Esophagus muscularis mucosa (tissue), 4 donors: ENCODE data around the gene MBP. TPM values are rescaled to one million over a fixed set of nuclear protein-coding genes. Genes with fewer than 3 reads are reported as not detected.

Source experiments
- DNase-seq: peaks from one replicate; pipeline ENCODE4 v3.0.0-alpha.2; 2017; ENCODE audit errors: extremely low spot score
- H3K27ac ChIP-seq, 4 donors: fragments of 200-600 bp; sonication (generic); replicated peaks in 1 of 4; 1 replicate in 3 of 4; 2 replicates in 1 of 4; pipeline ENCODE4 v1.5.1; 2016 to 2019; ENCODE audit warnings: mild to moderate bottlenecking in 1 of 4
- H3K27me3 ChIP-seq, 4 donors: fragments of 200-600 bp; sonication (generic); one replicate each; pipeline versions ENCODE4 v1.5.1 to v1.6.0; 2016 to 2019
- H3K36me3 ChIP-seq, 4 donors: fragments of 200-600 bp; sonication (generic); one replicate each; pipeline ENCODE4 v1.5.1; 2016 to 2019
- H3K4me1 ChIP-seq, 4 donors: fragments of 200-600 bp; sonication (generic); one replicate each; pipeline ENCODE4 v1.5.1; 2016 to 2019
- H3K4me3 ChIP-seq, 4 donors: fragments of 200-600 bp; sonication (generic); 1 replicate in 2 of 4; 2 replicates in 2 of 4; pipeline ENCODE4 v1.5.1; 2016 to 2019; ENCODE audit warnings: mild to moderate bottlenecking in 4 of 4, moderate library complexity in 1 of 4
- H3K9me3 ChIP-seq, 4 donors: fragments of 200-600 bp; sonication (generic); 1 replicate in 3 of 4; 2 replicates in 1 of 4; pipeline ENCODE4 v1.5.1; 2016 to 2019
- EP300 ChIP-seq: sonication (generic); formaldehyde crosslinking; IDR thresholded peaks from one replicate; pipeline ENCODE4 v1.6.1; 2017; ENCODE audit warnings: antibody characterized with exemption
- POLR2A ChIP-seq: fragments of 450-650 bp; IDR thresholded peaks from one replicate; pipeline ENCODE4 v1.6.1; 2017; ENCODE audit warnings: antibody characterized with exemption, moderate library complexity, mild to moderate bottlenecking, low read depth
- POLR2AphosphoS5 ChIP-seq, 2 donors: sonication (generic); formaldehyde crosslinking; IDR thresholded peaks; one replicate each; pipeline ENCODE4 v1.6.1; 2017; ENCODE audit warnings: antibody characterized with exemption in 2 of 2
- WGBS: methylation state at CpG from one replicate; pipeline ENCODE4 v1.1.5; 2018; 5-methylcytosine and 5-hydroxymethylcytosine counted together
- intact Hi-C: fragments of 100-400 bp; cut with DNase I; formaldehyde crosslinking; loops from one replicate; pipeline ENCODE4 v1.15.1; 2023
- total RNA-seq, 4 donors: library from RNA; depleted of rRNA; stranded (reverse); fragments of >200 nt; gene quantifications; one replicate each; pipeline versions ENCODE4 v1.1.0 to v1.2.1, GENCODE V29; 2016
- TF ChIP-seq, protein P1 (sequence below), 3 experiments: fragments of 200-600 bp in 2 of 3; fragments of 450-650 bp in 1 of 3; sonication (generic) in 2 of 3; IDR thresholded peaks; one replicate each; pipeline ENCODE4 v1.5.1; 2017 to 2019; ENCODE audit warnings: antibody characterized with exemption in 3 of 3, mild to moderate bottlenecking in 2 of 3, moderate library complexity in 1 of 3

The MBP gene
- total RNA-seq, 4 donors from 2014 or later, result 21.9 to 31.3 (median 27.3) TPM

GRCh38 chr18:76932026-76932819, 200.4 kb downstream of the MBP start:
- Histone ChIP-seq H3K36me3 (peaks cover 10 to 80% (median 60%) of the 10 kb centered on the region in 4 donors), H3K4me1 (no peaks in the 10 kb centered on the region), H3K4me3 (no peak overlapping the region), H3K9me3 (no peaks in the 10 kb centered on the region), H3K27ac (no peak overlapping the region), H3K27me3 (no peaks in the 10 kb centered on the region)
- no peak for DNase-seq
- intact Hi-C loops, result no loop called here
- TF ChIP-seq EP300 (no peak), POLR2A (no peak), POLR2AphosphoS5 (IDR thresholded peaks at IDR 0.05) (no peak)
- TF ChIP-seq, protein P1, sequence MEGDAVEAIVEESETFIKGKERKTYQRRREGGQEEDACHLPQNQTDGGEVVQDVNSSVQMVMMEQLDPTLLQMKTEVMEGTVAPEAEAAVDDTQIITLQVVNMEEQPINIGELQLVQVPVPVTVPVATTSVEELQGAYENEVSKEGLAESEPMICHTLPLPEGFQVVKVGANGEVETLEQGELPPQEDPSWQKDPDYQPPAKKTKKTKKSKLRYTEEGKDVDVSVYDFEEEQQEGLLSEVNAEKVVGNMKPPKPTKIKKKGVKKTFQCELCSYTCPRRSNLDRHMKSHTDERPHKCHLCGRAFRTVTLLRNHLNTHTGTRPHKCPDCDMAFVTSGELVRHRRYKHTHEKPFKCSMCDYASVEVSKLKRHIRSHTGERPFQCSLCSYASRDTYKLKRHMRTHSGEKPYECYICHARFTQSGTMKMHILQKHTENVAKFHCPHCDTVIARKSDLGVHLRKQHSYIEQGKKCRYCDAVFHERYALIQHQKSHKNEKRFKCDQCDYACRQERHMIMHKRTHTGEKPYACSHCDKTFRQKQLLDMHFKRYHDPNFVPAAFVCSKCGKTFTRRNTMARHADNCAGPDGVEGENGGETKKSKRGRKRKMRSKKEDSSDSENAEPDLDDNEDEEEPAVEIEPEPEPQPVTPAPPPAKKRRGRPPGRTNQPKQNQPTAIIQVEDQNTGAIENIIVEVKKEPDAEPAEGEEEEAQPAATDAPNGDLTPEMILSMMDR (IDR thresholded peaks at IDR 0.05), result no peak
- WGBS, result 76% methylated on average over 11 of the region's 11 CpGs

DNA sequence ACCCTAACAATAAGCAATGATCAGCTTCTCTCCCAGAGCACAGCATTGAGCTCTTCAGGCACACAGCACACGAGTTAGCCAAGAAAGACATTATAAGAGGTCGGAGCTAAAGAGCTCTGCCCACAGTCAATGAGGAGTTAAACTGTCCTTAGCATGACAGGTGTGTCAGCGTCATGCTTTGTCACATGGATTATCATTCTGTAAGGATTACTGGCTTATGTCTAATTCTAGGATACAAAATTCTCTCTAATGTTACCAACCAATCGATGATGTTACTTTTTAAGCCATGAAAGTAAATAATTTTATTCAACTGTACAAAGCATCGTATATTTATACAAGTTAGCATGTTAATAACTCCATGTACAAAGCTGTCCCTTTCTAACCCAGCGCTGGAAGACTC, 201.4 kb downstream of the MBP start:
- Histone ChIP-seq H3K4me3 (no peak overlapping the region), H3K36me3 (peaks cover 10 to 76% (median 55%) of the 10 kb centered on the region in 4 donors), H3K27ac (no peak overlapping the region), H3K4me1 (no peaks in the 10 kb centered on the region), H3K27me3 (no peaks in the 10 kb centered on the region), H3K9me3 (no peaks in the 10 kb centered on the region)
- TF ChIP-seq, protein P1 (IDR thresholded peaks at IDR 0.05), result no peak
- TF ChIP-seq EP300, result no peak
- TF ChIP-seq POLR2AphosphoS5 (IDR thresholded peaks at IDR 0.05), result no peak
- no peak for TF ChIP-seq POLR2A
- 91% methylated on average over 6 of the region's 6 CpGs for WGBS
- intact Hi-C loops, result no loop called here
- DNase-seq, result no peak

Other genes starting within 250 kb of the MBP start
- gene GALR1, start 117.1 kb upstream of the MBP start, total RNA-seq, result under 1 TPM; under 0.01 to 0.33 (median 0.16) TPM